Activated B cell treated with CpG ODN at 0.5 μM for 24 hours (primary cell): ENCODE measurements around the gene GNG7. TPM values are rescaled to one million over a fixed set of nuclear protein-coding genes. Genes with fewer than 3 reads are reported as not detected.
"Not testable (repeated sequence)": the region's sequence is repeated elsewhere in the genome, so short reads cannot be mapped to it uniquely, and the experiment has no call there.

Experiments used
- ATAC-seq: fragments of 200-7000 bp; cut with Tn5 transposase; one replicate; pipeline ENCODE4 v1.10.0; 2021; ENCODE audit warnings: low read depth, mild to moderate bottlenecking, moderate library complexity
- CTCF ChIA-PET: fragments of 350-600 bp; sonication (Branson Sonifier 250); formaldehyde crosslinking; loops from one replicate; lab custom pipeline; 2021; ENCODE audit warnings: antibody characterized with exemption; lab: Charles Lee
- POLR2A ChIA-PET: fragments of 350-600 bp; sonication (Branson Sonifier 250); formaldehyde crosslinking; loops from one replicate; lab custom pipeline; 2021; ENCODE audit warnings: antibody characterized with exemption; lab: Charles Lee
- DNase-seq: peaks from one replicate; pipeline ENCODE4 v3.0.0; 2022
- H3K27ac Mint-ChIP-seq: one replicate; pipeline ENCODE4 v1.8.0; 2020; ENCODE audit warnings: mixed read lengths
- H3K27me3 Mint-ChIP-seq: one replicate; pipeline ENCODE4 v1.8.0; 2021; ENCODE audit warnings: mixed read lengths
- H3K36me3 Mint-ChIP-seq: one replicate; pipeline ENCODE4 v1.8.0; 2021; ENCODE audit warnings: low read depth, mixed read lengths
- H3K4me1 Mint-ChIP-seq: one replicate; pipeline ENCODE4 v1.8.0; 2021; ENCODE audit warnings: mixed read lengths
- H3K4me3 Mint-ChIP-seq: one replicate; pipeline ENCODE4 v1.8.0; 2020; ENCODE audit warnings: mild to moderate bottlenecking, mixed read lengths
- H3K9me3 Mint-ChIP-seq: one replicate; pipeline ENCODE4 v1.8.0; 2020; ENCODE audit warnings: mixed read lengths
- CTCF ChIP-seq: fragments of 200-600 bp; IDR thresholded peaks from one replicate; pipeline ENCODE4 v1.8.0; 2022; ENCODE audit warnings: antibody characterized with exemption, mild to moderate bottlenecking
- intact Hi-C: fragments of 100-400 bp; cut with micrococcal nuclease; formaldehyde crosslinking; loops from one replicate; pipeline ENCODE4 v1.15.1; 2024
- total RNA-seq: library from RNA; stranded (reverse); gene quantifications from 2 replicates; pipeline ENCODE4 v1.2.3, GENCODE V29; 2022

Gene GNG7
- total RNA-seq, 1 donor from 2014 or later = 35.4 TPM

DNA sequence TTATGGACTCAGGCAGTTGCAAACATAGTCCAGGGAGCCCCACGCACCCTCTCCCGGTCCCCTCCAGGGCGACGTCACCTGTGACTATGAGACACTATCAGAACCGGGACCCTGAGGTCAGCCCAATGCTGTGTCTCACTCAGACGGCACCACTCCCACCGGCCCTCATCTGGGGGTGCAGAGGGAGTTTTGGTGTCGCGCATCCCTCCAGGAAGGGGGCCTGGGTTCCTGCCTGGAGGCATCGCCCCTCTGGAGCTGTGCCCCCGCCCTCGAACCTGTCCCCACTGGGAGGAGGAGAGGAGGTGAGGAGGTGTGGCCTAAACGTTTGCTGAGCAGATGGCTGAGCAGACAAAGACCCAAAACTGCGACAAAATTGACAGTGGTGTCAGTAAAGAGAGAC, 175.3 kb downstream of the GNG7 start:
- DNase-seq = no peak
- intact Hi-C loops = no loop called here
- peak overlapping the region; percentile 18 for H3K27ac Mint-ChIP-seq
- ChIA-PET CTCF (no interaction called here), POLR2A (no interaction called here)
- peaks cover 14% of the 10 kb centered on the region for H3K4me1 Mint-ChIP-seq
- H3K27me3 Mint-ChIP-seq = no peaks in the 10 kb centered on the region
- no peak for TF ChIP-seq CTCF
- no peak overlapping the region for H3K4me3 Mint-ChIP-seq
- H3K36me3 Mint-ChIP-seq = peaks cover 23% of the 10 kb centered on the region
- H3K9me3 Mint-ChIP-seq = peaks cover under 1% of the 10 kb centered on the region
- no peak for ATAC-seq

DNA sequence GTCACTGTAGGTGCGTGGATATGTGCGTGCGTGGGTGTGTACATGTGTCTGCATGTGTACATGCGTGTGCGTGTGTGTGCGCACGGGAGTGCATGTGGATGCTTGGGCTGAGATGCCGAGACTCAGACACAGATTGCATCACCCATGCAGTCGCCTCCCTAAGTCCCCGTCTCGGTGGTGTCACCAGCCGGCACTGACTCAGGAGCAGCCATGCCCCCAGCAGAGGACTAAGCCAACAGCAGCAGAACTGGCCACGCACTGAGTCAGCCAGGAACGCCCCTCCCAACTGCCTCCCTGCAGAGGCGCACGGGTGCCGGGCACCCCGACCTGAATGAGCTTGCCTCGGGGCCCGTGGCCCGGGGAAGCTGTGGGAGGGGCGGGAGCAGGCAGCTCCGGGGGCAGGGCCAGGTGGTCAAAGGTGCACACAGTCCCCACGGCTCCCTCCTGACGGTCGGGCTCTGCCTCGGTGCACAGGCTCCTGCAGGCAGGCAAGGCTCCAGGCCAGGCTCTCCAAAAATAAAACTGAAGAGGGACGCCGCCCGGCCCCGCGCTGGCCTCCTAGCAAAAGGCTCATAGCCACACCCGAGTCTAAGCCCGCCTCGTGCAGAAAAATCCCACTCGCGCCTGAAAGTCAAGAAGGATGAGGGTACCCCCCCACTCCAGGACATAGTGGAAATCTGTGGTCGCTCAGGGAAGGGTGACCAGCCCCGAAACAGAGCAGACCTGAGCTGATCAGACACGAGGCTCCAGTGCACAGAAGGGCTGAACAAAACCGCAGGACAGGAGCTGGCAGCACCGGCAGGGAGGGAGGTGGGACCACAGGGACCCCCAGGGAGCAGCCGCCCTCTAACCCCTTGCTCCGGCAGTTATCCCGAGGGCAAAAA, 177.4 kb downstream of the GNG7 start:
- H3K4me1 Mint-ChIP-seq = peaks cover 17% of the 10 kb centered on the region
- ATAC-seq (no peak), DNase-seq (no peak)
- intact Hi-C loops = no loop called here
- ChIA-PET CTCF (no interaction called here), POLR2A (no interaction called here)
- H3K9me3 Mint-ChIP-seq = no peaks in the 10 kb centered on the region
- H3K4me3 Mint-ChIP-seq = no peak overlapping the region
- no peak overlapping the region for H3K27ac Mint-ChIP-seq
- TF ChIP-seq CTCF = no peak
- H3K27me3 Mint-ChIP-seq = no peaks in the 10 kb centered on the region
- peaks cover 32% of the 10 kb centered on the region for H3K36me3 Mint-ChIP-seq

GRCh38 chr19:2524361-2524839, 178.1 kb downstream of the GNG7 start:
- Mint-ChIP-seq H3K27me3 (no peaks in the 10 kb centered on the region), H3K4me1 (peaks cover 12% of the 10 kb centered on the region), H3K4me3 (no peak overlapping the region), H3K36me3 (peaks cover 33% of the 10 kb centered on the region), H3K27ac (no peak overlapping the region), H3K9me3 (no peaks in the 10 kb centered on the region)
- TF ChIP-seq CTCF = no peak
- ATAC-seq = no peak
- DNase-seq = no peak
- ChIA-PET POLR2A (no interaction called here), CTCF (no interaction called here)
- intact Hi-C loops = no loop called here

DNA sequence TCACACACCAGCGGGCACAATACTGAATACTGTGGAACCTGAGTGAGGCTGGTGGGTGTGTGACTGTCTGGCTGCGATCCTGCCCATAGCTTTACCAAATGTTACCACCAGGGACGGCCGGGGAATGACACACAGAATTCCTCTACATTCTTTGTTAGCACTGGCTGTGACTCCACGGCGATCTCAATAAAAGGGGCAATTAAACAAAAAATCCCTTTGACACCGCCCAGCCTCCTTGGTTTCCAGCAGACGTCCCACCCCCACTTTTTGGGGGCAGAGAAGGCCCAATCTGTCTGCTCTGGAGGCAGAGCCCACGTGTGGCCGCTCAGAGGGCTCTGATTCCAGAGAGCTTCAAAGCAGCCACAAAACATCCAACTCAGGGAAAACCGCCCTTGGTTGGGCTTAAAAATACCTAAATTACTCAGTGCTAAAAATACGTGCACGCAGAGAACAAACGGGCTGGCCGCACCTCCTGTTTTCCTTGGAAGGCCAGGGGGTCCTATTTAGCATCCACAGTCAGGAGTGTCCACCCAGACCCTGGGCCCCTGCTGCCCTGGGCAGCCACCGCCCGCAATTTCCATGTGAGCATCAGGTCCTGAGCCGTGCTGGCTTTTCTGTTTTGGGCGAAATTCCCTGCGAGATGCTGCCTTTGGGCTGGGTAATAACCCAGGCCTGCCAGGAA, 178.7 kb downstream of the GNG7 start:
- CTCF ChIA-PET = no interaction called here
- ATAC-seq (no peak), DNase-seq (no peak)
- TF ChIP-seq CTCF = no peak
- Mint-ChIP-seq H3K9me3 (no peaks in the 10 kb centered on the region), H3K4me3 (no peak overlapping the region), H3K27ac (no peak overlapping the region), H3K4me1 (peaks cover 11% of the 10 kb centered on the region), H3K27me3 (no peaks in the 10 kb centered on the region), H3K36me3 (peaks cover 30% of the 10 kb centered on the region)
- POLR2A ChIA-PET = interaction anchor here (1.7 kb wide), 1 partner anchor 47 kb away, joined by 10 read pairs; the partner anchor contains the start of gene GADD45B
- intact Hi-C loops = no loop called here

DNA sequence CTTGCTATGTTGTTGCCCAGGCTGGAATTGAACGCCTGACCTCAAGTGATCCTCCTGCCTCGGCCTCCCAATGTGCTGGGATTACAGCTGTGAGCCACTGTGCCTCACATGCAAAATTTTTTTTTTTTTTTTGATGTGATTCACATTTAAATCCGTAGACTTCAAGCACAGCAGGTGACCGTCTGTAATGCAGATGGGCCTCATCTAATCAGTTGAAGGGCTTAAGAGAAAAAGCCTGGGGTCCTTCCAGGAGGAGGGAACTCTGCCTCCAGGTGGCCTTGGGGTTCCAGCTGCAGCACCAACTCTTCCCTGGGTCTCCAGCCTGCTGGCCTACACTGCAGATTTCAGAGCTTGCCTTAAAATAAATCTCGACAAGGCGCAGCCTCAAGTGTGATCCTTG, 183.0 kb downstream of the GNG7 start:
- intact Hi-C loops = no loop called here
- Mint-ChIP-seq H3K4me1 (peaks cover 11% of the 10 kb centered on the region), H3K36me3 (peaks cover 47% of the 10 kb centered on the region), H3K27me3 (no peaks in the 10 kb centered on the region), H3K4me3 (no peak overlapping the region), H3K27ac (no peak overlapping the region), H3K9me3 (no peaks in the 10 kb centered on the region)
- CTCF ChIA-PET = no interaction called here
- TF ChIP-seq CTCF = no peak
- ATAC-seq (no peak), DNase-seq (no peak)
- POLR2A ChIA-PET = interaction anchor here (0.6 to 1.0 kb wide), 2 partner anchors 89 to 94 kb away, joined by 5 to 14 read pairs; no protein-coding TSS in a partner anchor

GRCh38 chr19:2518856-2519255, 183.6 kb downstream of the GNG7 start:
- ATAC-seq, H3K4me3 Mint-ChIP-seq, H3K27me3 Mint-ChIP-seq, H3K9me3 Mint-ChIP-seq, DNase-seq, CTCF ChIA-PET, H3K27ac Mint-ChIP-seq, intact Hi-C loops: not testable (repeated sequence)
- peaks cover 46% of the 10 kb centered on the region for H3K36me3 Mint-ChIP-seq
- POLR2A ChIA-PET = interaction anchor here (0.6 to 1.0 kb wide), 2 partner anchors 89 to 95 kb away, joined by 5 to 14 read pairs; no protein-coding TSS in a partner anchor
- peaks cover 11% of the 10 kb centered on the region for H3K4me1 Mint-ChIP-seq
